Sigmoid colon (tissue), 7 donors: Measurements from ENCODE around the gene CYFIP2. TPM values are rescaled to one million over a fixed set of nuclear protein-coding genes. Genes with fewer than 3 reads are reported as not detected.

ENCODE experiments used
- DNase-seq: peaks from one replicate; pipeline ENCODE4 v3.0.0-alpha.2; 2019
- H3K27ac ChIP-seq, 4 donors: fragments of 200-600 bp; sonication (generic); one replicate each; pipeline ENCODE4 v1.5.1; 2016 to 2019; ENCODE audit warnings: mild to moderate bottlenecking in 1 of 4
- H3K27me3 ChIP-seq, 3 donors: fragments of 200-600 bp; sonication (generic); one replicate each; pipeline ENCODE4 v1.5.1; 2019; ENCODE audit warnings: mild to moderate bottlenecking in 1 of 3
- H3K36me3 ChIP-seq, 4 donors: fragments of 200-600 bp; sonication (generic); one replicate each; pipeline ENCODE4 v1.5.1; 2016 to 2019
- H3K4me1 ChIP-seq, 4 donors: fragments of 200-600 bp; sonication (generic); one replicate each; pipeline ENCODE4 v1.5.1; 2017 to 2019
- H3K4me3 ChIP-seq, 4 donors: fragments of 200-600 bp; sonication (generic); one replicate each; pipeline ENCODE4 v1.5.1; 2017 to 2019; ENCODE audit warnings: mild to moderate bottlenecking in 2 of 4, moderate library complexity in 1 of 4
- H3K9me3 ChIP-seq, 4 donors: fragments of 200-600 bp in 3 of 4; sonication (generic) in 3 of 4; one replicate each; pipeline versions ENCODE4 v1.5.1 to v1.6.1; 2013 to 2019
- CTCF ChIP-seq, 4 experiments: fragments of 450-650 bp in 3 of 4; fragments of 200-600 bp in 1 of 4; IDR thresholded peaks; one replicate each; pipeline ENCODE4 v1.5.1; 2016 to 2019; ENCODE audit warnings: antibody characterized with exemption in 4 of 4, mild to moderate bottlenecking in 3 of 4, moderate library complexity in 2 of 4
- EP300 ChIP-seq, 4 donors: sonication (generic); formaldehyde crosslinking; IDR thresholded peaks; one replicate each; pipeline ENCODE4 v1.6.1; 2017; ENCODE audit warnings: antibody characterized with exemption in 4 of 4
- POLR2A ChIP-seq, 2 donors: fragments of 450-650 bp; IDR thresholded peaks; one replicate each; pipeline ENCODE4 v1.6.1; 2016; ENCODE audit warnings: antibody characterized with exemption in 2 of 2, mild to moderate bottlenecking in 2 of 2, moderate library complexity in 2 of 2
- POLR2AphosphoS5 ChIP-seq, 4 donors: sonication (generic); formaldehyde crosslinking; IDR thresholded peaks; one replicate each; pipeline ENCODE4 v1.6.1; 2017; ENCODE audit warnings: antibody characterized with exemption in 4 of 4
- WGBS, 2 donors: extraction: QIAGEN DNeasy Blood & Tissue Kit; methylation state at CpG; one replicate each; pipeline ENCODE4 v1.1.7; 2013; 5-methylcytosine and 5-hydroxymethylcytosine counted together
- intact Hi-C: fragments of 100-400 bp; cut with DNase I; formaldehyde crosslinking; loops from one replicate; pipeline ENCODE4 v1.15.1; 2023
- polyA plus RNA-seq, 3 donors: library from polyadenylated mRNA; stranded (reverse); fragments of 200-250 nt; gene quantifications; one replicate each; pipeline ENCODE4 v1.2.3, GENCODE V29; 2013
- total RNA-seq, 4 donors: library from RNA; depleted of rRNA; stranded (reverse); fragments of >200 nt; gene quantifications; one replicate each; pipeline ENCODE4 v1.1.0, GENCODE V29; 2016
- donor health status: healthy with polysubstance abuse.
- donor health status: Bipolar disorder and iron deficiency.
- donor health status: healthy.

The CYFIP2 gene
- total and polyA plus RNA-seq, 7 donors = 4.8 to 38.1 (median 27.5) TPM

- TF ChIP-seq POLR2A (IDR thresholded peaks at IDR 0.05) (no peak), POLR2AphosphoS5 (IDR thresholded peaks at IDR 0.05) (no peak), CTCF (IDR thresholded peaks at IDR 0.05) (no peak), EP300 (IDR thresholded peaks at IDR 0.05) (no peak)
- H3K4me3 ChIP-seq = no peak overlapping the region
- H3K36me3 ChIP-seq = no peaks in the 10 kb centered on the region
- H3K9me3 ChIP-seq = no peaks in the 10 kb centered on the region
- H3K27ac ChIP-seq = no peak overlapping the region
- no peaks in the 10 kb centered on the region for H3K4me1 ChIP-seq
- WGBS, 2 donors = 39 to 73% methylated on average over 4 of the region's 4 CpGs
- DNase-seq = no peak
- intact Hi-C loops = no loop called here
- no peaks in the 10 kb centered on the region for H3K27me3 ChIP-seq
Measured at GRCh38 chr5:157245476-157245875, 20.4 kb upstream of the CYFIP2 start.

- Histone ChIP-seq H3K36me3 (no peaks in the 10 kb centered on the region), H3K9me3 (no peaks in the 10 kb centered on the region), H3K27me3 (no peaks in the 10 kb centered on the region), H3K4me3 (no peak overlapping the region), H3K27ac (no peak overlapping the region), H3K4me1 (no peaks in the 10 kb centered on the region)
- intact Hi-C loops = no loop called here
- TF ChIP-seq POLR2A (IDR thresholded peaks at IDR 0.05) = no peak
- no peak for TF ChIP-seq CTCF (IDR thresholded peaks at IDR 0.05)
- TF ChIP-seq EP300 (IDR thresholded peaks at IDR 0.05) = no peak
- no peak for TF ChIP-seq POLR2AphosphoS5 (IDR thresholded peaks at IDR 0.05)
- DNase-seq = no peak
- WGBS, 2 donors = 64 to 88% methylated on average over 4 of the region's 4 CpGs
Measured at GRCh38 chr5:157245886-157246285, 20.0 kb upstream of the CYFIP2 start.

GRCh38 chr5:157247267-157247666, 18.7 kb upstream of the CYFIP2 start:
- intact Hi-C loops = no loop called here
- H3K9me3 ChIP-seq = no peaks in the 10 kb centered on the region
- no peaks in the 10 kb centered on the region for H3K36me3 ChIP-seq
- H3K4me3 ChIP-seq = no peak overlapping the region
- TF ChIP-seq POLR2AphosphoS5 (IDR thresholded peaks at IDR 0.05) (no peak), EP300 (IDR thresholded peaks at IDR 0.05) (no peak)
- no peaks in the 10 kb centered on the region for H3K27me3 ChIP-seq
- H3K4me1 ChIP-seq = no peaks in the 10 kb centered on the region
- no peak overlapping the region for H3K27ac ChIP-seq
- DNase-seq = no peak

- intact Hi-C loops = no loop called here
- WGBS, 2 donors = 54 to 61% methylated on average over 11 of the region's 11 CpGs
- no peaks in the 10 kb centered on the region for H3K9me3 ChIP-seq
- H3K27me3 ChIP-seq = no peaks in the 10 kb centered on the region
- no peaks in the 10 kb centered on the region for H3K36me3 ChIP-seq
- no peak overlapping the region for H3K4me3 ChIP-seq
- no peak overlapping the region for H3K27ac ChIP-seq
- peaks cover 0 to 4% (median 0%) of the 10 kb centered on the region in 4 donors for H3K4me1 ChIP-seq
- no peak for TF ChIP-seq EP300 (IDR thresholded peaks at IDR 0.05)
- TF ChIP-seq POLR2AphosphoS5 (IDR thresholded peaks at IDR 0.05) = no peak
- TF ChIP-seq CTCF (IDR thresholded peaks at IDR 0.05) = no peak
- no peak for DNase-seq
Measured at GRCh38 chr5:157248821-157249470, 17.0 kb upstream of the CYFIP2 start.

- 34 to 74% methylated on average over 4 of the region's 4 CpGs for WGBS, 2 donors
- DNase-seq = no peak
- no peak for TF ChIP-seq POLR2AphosphoS5 (IDR thresholded peaks at IDR 0.05)
- TF ChIP-seq EP300 (IDR thresholded peaks at IDR 0.05) = no peak
- TF ChIP-seq POLR2A (IDR thresholded peaks at IDR 0.05) = no peak
- no peak for TF ChIP-seq CTCF (IDR thresholded peaks at IDR 0.05)
- Histone ChIP-seq H3K4me1 (peaks cover 0 to 4% (median 0%) of the 10 kb centered on the region in 4 donors), H3K9me3 (no peaks in the 10 kb centered on the region), H3K4me3 (no peak overlapping the region), H3K27ac (no peak overlapping the region), H3K36me3 (no peaks in the 10 kb centered on the region), H3K27me3 (no peaks in the 10 kb centered on the region)
- intact Hi-C loops = loop anchor here (1.0 to 5.0 kb wide), 2 partner anchors 56 to 111 kb away; partner anchors contain the start of gene MED7
Measured at GRCh38 chr5:157252711-157253465, 13.0 kb upstream of the CYFIP2 start.
